Right lobe of liver (tissue), 6 donors: ENCODE data around the gene GSTO1. TPM values are rescaled to one million over a fixed set of nuclear protein-coding genes. Genes with fewer than 3 reads are reported as not detected.
A peak's percentile ranks its signal among the peaks of the same experiment; 100 is the strongest.

Experiments
- ATAC-seq, 4 donors: fragments of 200-7000 bp; cut with Tn5 transposase; one replicate each; pipeline ENCODE4 v1.9.1; 2020; ENCODE audit warnings: mild to moderate bottlenecking in 4 of 4, moderate library complexity in 4 of 4
- DNase-seq, 3 donors: peaks; one replicate each; pipeline ENCODE4 v3.0.0-alpha.2; 2020
- H3K27ac ChIP-seq, 3 donors: fragments of 200-600 bp; one replicate each; pipeline ENCODE4 v1.8.0; 2022
- H3K27me3 ChIP-seq, 2 donors: fragments of 200-600 bp; one replicate each; pipeline ENCODE4 v1.8.0; 2022
- H3K36me3 ChIP-seq, 4 donors: fragments of 200-600 bp; sonication (generic) in 1 of 4; one replicate each; pipeline versions ENCODE4 v1.5.1 to v1.8.0; 2017 to 2022; ENCODE audit warnings: control low read depth in 1 of 4
- H3K4me1 ChIP-seq, 4 donors: fragments of 200-600 bp; sonication (generic) in 1 of 4; one replicate each; pipeline versions ENCODE4 v1.5.1 to v1.8.0; 2017 to 2022; ENCODE audit warnings: control low read depth in 1 of 4
- H3K4me3 ChIP-seq, 3 donors: fragments of 200-600 bp; one replicate each; pipeline ENCODE4 v1.8.0; 2022
- H3K9me3 ChIP-seq, 4 donors: fragments of 200-600 bp; sonication (generic) in 1 of 4; one replicate each; pipeline versions ENCODE4 v1.5.1 to v1.8.0; 2017 to 2022; ENCODE audit warnings: control low read depth in 1 of 4
- CTCF ChIP-seq, 4 donors: fragments of 200-600 bp in 3 of 4; fragments of 450-650 bp in 1 of 4; IDR thresholded peaks; one replicate each; pipeline versions ENCODE4 v1.5.1 to v1.8.0; 2016 to 2022; ENCODE audit warnings: antibody characterized with exemption in 4 of 4, mild to moderate bottlenecking in 2 of 4
- POLR2A ChIP-seq: fragments of 450-650 bp; IDR thresholded peaks from one replicate; pipeline ENCODE4 v1.6.1; 2017; ENCODE audit warnings: antibody characterized with exemption, mild to moderate bottlenecking
- WGBS: methylation state at CpG from one replicate; pipeline ENCODE4 v1.1.6; 2018; ENCODE audit warnings: low coverage, low lambda C conversion rate; ENCODE audit not compliant: insufficient coverage; ENCODE audit errors: missing lambda C conversion rate; 5-methylcytosine and 5-hydroxymethylcytosine counted together
- intact Hi-C, 2 donors: fragments of 100-400 bp; cut with DNase I; formaldehyde crosslinking; loops; one replicate each; pipeline versions ENCODE4 v1.11.2 to v1.14.1; 2022
- total RNA-seq, 6 experiments: library from RNA; depleted of rRNA in 2 of 6; stranded (reverse); fragments of >200 nt in 2 of 6; fragmentation: NEBNext Ultra II Directional in 3 of 6; extraction: Animal tissue kit (Norgen Biotek cat#: 25700) in 3 of 6; gene quantifications; one replicate each; pipeline versions ENCODE4 v1.1.0 to v1.2.4, GENCODE V29; 2016 to 2023
- donor health status: DM: no; HTN: yes; CAD: no.
- donor health status: DM: no; HTN: no; CAD: no.
- donor health status: DM: no; HTN: no; CAD: no.
- donor health status: DM: no; HTN: yes; CAD: no.
- donor health status: DM: no; HTN: yes; CAD: no.

GSTO1 gene
- total RNA-seq, 6 experiments from 2014 or later, result 205 to 273 (median 240) TPM

GRCh38 chr10:104309980-104310978, 55.6 kb downstream of the GSTO1 start:
- H3K27me3 ChIP-seq, result no peaks in the 10 kb centered on the region
- peaks cover 0 to 9% (median 2%) of the 10 kb centered on the region in 4 donors for H3K4me1 ChIP-seq
- TF ChIP-seq CTCF (IDR thresholded peaks at IDR 0.05), result no peak
- TF ChIP-seq POLR2A, result no peak
- WGBS, result 39% methylated on average over 10 of the region's 15 CpGs
- H3K27ac ChIP-seq, result no peak overlapping the region
- ATAC-seq, result peak; percentile 65 to 87 (median 84)
- peaks cover 0 to 18% (median 2%) of the 10 kb centered on the region in 4 donors for H3K36me3 ChIP-seq
- peak; percentile 56 to 75 (median 75) for DNase-seq
- no peak overlapping the region for H3K4me3 ChIP-seq
- no peaks in the 10 kb centered on the region for H3K9me3 ChIP-seq
- intact Hi-C loops, result loop anchor here (5.0 kb wide), 1 partner anchor 37 kb away; no protein-coding TSS in a partner anchor

GRCh38 chr10:104311184-104311720, 56.6 kb downstream of the GSTO1 start:
- no peak for TF ChIP-seq POLR2A
- no peak for TF ChIP-seq CTCF (IDR thresholded peaks at IDR 0.05)
- Histone ChIP-seq H3K4me3 (no peak overlapping the region), H3K36me3 (peaks cover 0 to 21% (median 2%) of the 10 kb centered on the region in 4 donors), H3K27me3 (no peaks in the 10 kb centered on the region), H3K27ac (no peak overlapping the region), H3K9me3 (no peaks in the 10 kb centered on the region), H3K4me1 (peaks cover 0 to 9% (median 2%) of the 10 kb centered on the region in 4 donors)
- 79% methylated on average over 2 of the region's 5 CpGs for WGBS
- DNase-seq (no peak), ATAC-seq (no peak)
- intact Hi-C loops, result no loop called here

- no peak for DNase-seq
Observed at GRCh38 chr10:104314591-104315485, 60.1 kb downstream of the GSTO1 start.

More at GRCh38 chr10:104314591-104315485, 60.1 kb downstream of the GSTO1 start:
- H3K27ac ChIP-seq, result no peak overlapping the region
- ATAC-seq, result no peak
- peaks cover 0 to 5% (median 2%) of the 10 kb centered on the region in 4 donors for H3K4me1 ChIP-seq
- no peaks in the 10 kb centered on the region for H3K27me3 ChIP-seq
- WGBS, result 89% methylated on average over 7 of the region's 43 CpGs
- intact Hi-C loops, result no loop called here
- no peak overlapping the region for H3K4me3 ChIP-seq
- H3K9me3 ChIP-seq, result no peaks in the 10 kb centered on the region
- H3K36me3 ChIP-seq, result peaks cover 0 to 21% (median 2%) of the 10 kb centered on the region in 4 donors
- TF ChIP-seq CTCF (IDR thresholded peaks at IDR 0.05), result no peak
- TF ChIP-seq POLR2A, result no peak
